ENCODE measurements around the gene TMEM14A.

Gene TMEM14A

GRCh38 chr6:52642368-52642767, 28.5 kb upstream of the TMEM14A start:
- Histone ChIP-seq H3K9me3 (ENCODE audit: insufficient read depth, low read length) (no peaks in the 10 kb centered on the region), H3K79me2 (ENCODE audit: low read length) (no peaks in the 10 kb centered on the region), H4K20me1 (ENCODE audit: insufficient read depth, low read length) (no peaks in the 10 kb centered on the region), H3K27ac (ENCODE audit: low read length) (no peak overlapping the region), H3K4me3 (ENCODE audit: low read length) (no peak overlapping the region), H3K4me1 (ENCODE audit: low read length) (no peaks in the 10 kb centered on the region), H2AFZ (ENCODE audit: low read depth, low read length) (no peak overlapping the region), H3K9ac (ENCODE audit: low read length) (no peak overlapping the region), H3K27me3 (ENCODE audit: low read depth, low read length) (peaks cover 11% of the 10 kb centered on the region; the same call in 1 of the 2 replicates), H3K4me2 (ENCODE audit: low read length) (no peak overlapping the region), H3K36me3 (replicated peaks; ENCODE audit: low read depth, low read length) (no peaks in the 10 kb centered on the region)
- TF ChIP-seq CTCF (IDR thresholded peaks at IDR 0.05; ENCODE audit: low read depth, low read length) (no peak), EZH2phosphoT487 (IDR thresholded peaks at IDR 0.05; ENCODE audit: low read depth) (no peak)

GRCh38 chr6:52643158-52643557, 27.8 kb upstream of the TMEM14A start:
- Histone ChIP-seq H4K20me1 (ENCODE audit: insufficient read depth, low read length) (no peaks in the 10 kb centered on the region), H3K27ac (ENCODE audit: low read length) (no peak overlapping the region), H3K79me2 (ENCODE audit: low read length) (no peaks in the 10 kb centered on the region), H3K27me3 (ENCODE audit: low read depth, low read length) (peaks cover 11% of the 10 kb centered on the region; the same call in 1 of the 2 replicates), H3K4me3 (ENCODE audit: low read length) (no peak overlapping the region), H3K4me2 (ENCODE audit: low read length) (no peak overlapping the region), H3K9ac (ENCODE audit: low read length) (no peak overlapping the region), H3K36me3 (replicated peaks; ENCODE audit: low read depth, low read length) (no peaks in the 10 kb centered on the region), H2AFZ (ENCODE audit: low read depth, low read length) (no peak overlapping the region), H3K4me1 (ENCODE audit: low read length) (peaks cover 5% of the 10 kb centered on the region; the same call in 1 of the 2 replicates), H3K9me3 (ENCODE audit: insufficient read depth, low read length) (no peaks in the 10 kb centered on the region)
- TF ChIP-seq EZH2phosphoT487 (IDR thresholded peaks at IDR 0.05; ENCODE audit: low read depth) (no peak), CTCF (IDR thresholded peaks at IDR 0.05; ENCODE audit: low read depth, low read length) (no peak)

GRCh38 chr6:52644253-52644652, 26.7 kb upstream of the TMEM14A start:
- peaks cover 5% of the 10 kb centered on the region; the same call in 1 of the 2 replicates for H3K4me1 ChIP-seq (ENCODE audit: low read length)

GRCh38 chr6:52645976-52646375, 24.9 kb upstream of the TMEM14A start:
- Histone ChIP-seq H3K4me1 (ENCODE audit: low read length) (peaks cover 5% of the 10 kb centered on the region; the same call in 1 of the 2 replicates), H3K27me3 (ENCODE audit: low read depth, low read length) (peaks cover 17% of the 10 kb centered on the region; the same call in 1 of the 2 replicates), H3K9me3 (ENCODE audit: insufficient read depth, low read length) (no peaks in the 10 kb centered on the region), H2AFZ (ENCODE audit: low read depth, low read length) (no peak overlapping the region), H3K36me3 (replicated peaks; ENCODE audit: low read depth, low read length) (no peaks in the 10 kb centered on the region), H3K79me2 (ENCODE audit: low read length) (no peaks in the 10 kb centered on the region), H4K20me1 (ENCODE audit: insufficient read depth, low read length) (no peaks in the 10 kb centered on the region), H3K27ac (ENCODE audit: low read length) (no peak overlapping the region), H3K4me3 (ENCODE audit: low read length) (no peak overlapping the region), H3K4me2 (ENCODE audit: low read length) (no peak overlapping the region), H3K9ac (ENCODE audit: low read length) (no peak overlapping the region)
- no peak for TF ChIP-seq CTCF (IDR thresholded peaks at IDR 0.05; ENCODE audit: low read depth, low read length)
- TF ChIP-seq EZH2phosphoT487 (IDR thresholded peaks at IDR 0.05; ENCODE audit: low read depth): no peak

More at GRCh38 chr6:52644253-52644652, 26.7 kb upstream of the TMEM14A start:
- Histone ChIP-seq H3K4me2 (ENCODE audit: low read length) (no peak overlapping the region), H3K27me3 (ENCODE audit: low read depth, low read length) (peaks cover 14% of the 10 kb centered on the region; the same call in 1 of the 2 replicates), H3K4me3 (ENCODE audit: low read length) (no peak overlapping the region), H3K36me3 (replicated peaks; ENCODE audit: low read depth, low read length) (no peaks in the 10 kb centered on the region), H3K27ac (ENCODE audit: low read length) (no peak overlapping the region), H3K9me3 (ENCODE audit: insufficient read depth, low read length) (no peaks in the 10 kb centered on the region), H3K9ac (ENCODE audit: low read length) (no peak overlapping the region), H2AFZ (ENCODE audit: low read depth, low read length) (no peak overlapping the region), H4K20me1 (ENCODE audit: insufficient read depth, low read length) (no peaks in the 10 kb centered on the region), H3K79me2 (ENCODE audit: low read length) (no peaks in the 10 kb centered on the region)
- no peak for TF ChIP-seq EZH2phosphoT487 (IDR thresholded peaks at IDR 0.05; ENCODE audit: low read depth)
- no peak for TF ChIP-seq CTCF (IDR thresholded peaks at IDR 0.05; ENCODE audit: low read depth, low read length)

Data from OCI-LY3 (cell line).